ENCODE results near the gene ACTMAP. TPM values are rescaled to one million over a fixed set of nuclear protein-coding genes. Genes with fewer than 3 reads are reported as not detected.

Gene ACTMAP
- polyA plus RNA-seq, 3 donors, result 4.3 to 13.0 (median 8.5) TPM

DNA sequence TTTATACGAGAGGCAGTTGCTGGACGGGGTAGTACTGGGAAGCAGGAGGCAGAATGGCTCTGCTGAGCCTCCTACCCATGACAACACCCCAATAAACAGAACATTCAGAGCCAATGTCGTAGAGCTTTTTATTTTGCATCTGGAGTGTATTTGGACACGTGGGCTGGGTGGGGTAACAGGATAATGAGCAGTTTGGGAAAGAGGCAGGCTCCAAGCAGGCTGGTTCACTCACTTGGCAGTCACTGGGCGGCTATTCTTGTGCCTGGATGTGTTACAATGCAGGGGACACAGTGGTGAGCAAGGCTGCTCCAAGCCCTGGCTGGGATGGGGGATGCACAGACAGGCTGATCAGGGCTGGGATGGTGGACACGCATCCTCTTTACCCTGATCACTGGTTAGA, 9.5 kb downstream of the ACTMAP start:
- H3K27me3 Mint-ChIP-seq (ENCODE audit: low read depth in 3 of 3), result peaks cover 0 to 3% (median 0%) of the 10 kb centered on the region in 3 donors
- H3K4me1 Mint-ChIP-seq, result peaks cover 6% of the 10 kb centered on the region
- peaks cover 46 to 66% of the 10 kb centered on the region in 2 donors for H3K36me3 Mint-ChIP-seq
- no peak overlapping the region for H3K9ac ChIP-seq (ENCODE audit: insufficient read depth, low read length, poor library complexity, severe bottlenecking)
- H3K4me3 ChIP-seq (replicated peaks in 1 of 3; ENCODE audit: low read depth in 2 of 3, low read length in 3 of 3), result no peak overlapping the region
- H3K36me3 ChIP-seq (replicated peaks in 1 of 2; ENCODE audit: control insufficient read depth in 1 of 2, insufficient read depth in 2 of 2, low read length in 2 of 2), result peaks cover 47 to 56% of the 10 kb centered on the region in 2 donors
- 100% methylated on average over 3 of the region's 6 CpGs for WGBS (ENCODE audit: insufficient coverage)
- no peaks in the 10 kb centered on the region for H3K9me3 ChIP-seq (replicated peaks in 1 of 2; ENCODE audit: control insufficient read depth in 1 of 2, insufficient read depth in 1 of 2, low read length in 2 of 2)
- H3K27ac ChIP-seq (ENCODE audit: low read depth in 1 of 2, low read length in 2 of 2), result peak overlapping the region in 1 of 2 donors; percentile 26
- no peak overlapping the region for H3K4me3 Mint-ChIP-seq
- TF ChIP-seq, protein P1, sequence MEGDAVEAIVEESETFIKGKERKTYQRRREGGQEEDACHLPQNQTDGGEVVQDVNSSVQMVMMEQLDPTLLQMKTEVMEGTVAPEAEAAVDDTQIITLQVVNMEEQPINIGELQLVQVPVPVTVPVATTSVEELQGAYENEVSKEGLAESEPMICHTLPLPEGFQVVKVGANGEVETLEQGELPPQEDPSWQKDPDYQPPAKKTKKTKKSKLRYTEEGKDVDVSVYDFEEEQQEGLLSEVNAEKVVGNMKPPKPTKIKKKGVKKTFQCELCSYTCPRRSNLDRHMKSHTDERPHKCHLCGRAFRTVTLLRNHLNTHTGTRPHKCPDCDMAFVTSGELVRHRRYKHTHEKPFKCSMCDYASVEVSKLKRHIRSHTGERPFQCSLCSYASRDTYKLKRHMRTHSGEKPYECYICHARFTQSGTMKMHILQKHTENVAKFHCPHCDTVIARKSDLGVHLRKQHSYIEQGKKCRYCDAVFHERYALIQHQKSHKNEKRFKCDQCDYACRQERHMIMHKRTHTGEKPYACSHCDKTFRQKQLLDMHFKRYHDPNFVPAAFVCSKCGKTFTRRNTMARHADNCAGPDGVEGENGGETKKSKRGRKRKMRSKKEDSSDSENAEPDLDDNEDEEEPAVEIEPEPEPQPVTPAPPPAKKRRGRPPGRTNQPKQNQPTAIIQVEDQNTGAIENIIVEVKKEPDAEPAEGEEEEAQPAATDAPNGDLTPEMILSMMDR (IDR thresholded peaks at IDR 0.05), result no peak
- peak overlapping the region in 1 of 7 donors; percentile 54 for H3K27ac Mint-ChIP-seq
- H3K4me1 ChIP-seq (ENCODE audit: control insufficient read depth in 1 of 2, insufficient read depth in 2 of 2, low read length in 2 of 2), result no peaks in the 10 kb centered on the region
- no peaks in the 10 kb centered on the region for H4K20me1 ChIP-seq (ENCODE audit: insufficient read depth, low read length)
- H3K4me2 ChIP-seq (replicated peaks; ENCODE audit: extremely low read depth, low read length, poor library complexity, severe bottlenecking), result no peak overlapping the region
- intact Hi-C loops (cut with micrococcal nuclease), result no loop called here
- no peak for DNase-seq
- H3K79me2 ChIP-seq (ENCODE audit: insufficient read depth, low read length), result no peaks in the 10 kb centered on the region
- no peaks in the 10 kb centered on the region for H3K27me3 ChIP-seq (ENCODE audit: control insufficient read depth in 2 of 2, insufficient read depth in 2 of 2, low read length in 2 of 2)
- H3K9me3 Mint-ChIP-seq, result peaks cover 0 to 3% (median 0%) of the 10 kb centered on the region in 7 donors
- no peak overlapping the region for H2AFZ ChIP-seq (ENCODE audit: insufficient read depth, low read depth, low read length, poor library complexity, severe bottlenecking)

DNA sequence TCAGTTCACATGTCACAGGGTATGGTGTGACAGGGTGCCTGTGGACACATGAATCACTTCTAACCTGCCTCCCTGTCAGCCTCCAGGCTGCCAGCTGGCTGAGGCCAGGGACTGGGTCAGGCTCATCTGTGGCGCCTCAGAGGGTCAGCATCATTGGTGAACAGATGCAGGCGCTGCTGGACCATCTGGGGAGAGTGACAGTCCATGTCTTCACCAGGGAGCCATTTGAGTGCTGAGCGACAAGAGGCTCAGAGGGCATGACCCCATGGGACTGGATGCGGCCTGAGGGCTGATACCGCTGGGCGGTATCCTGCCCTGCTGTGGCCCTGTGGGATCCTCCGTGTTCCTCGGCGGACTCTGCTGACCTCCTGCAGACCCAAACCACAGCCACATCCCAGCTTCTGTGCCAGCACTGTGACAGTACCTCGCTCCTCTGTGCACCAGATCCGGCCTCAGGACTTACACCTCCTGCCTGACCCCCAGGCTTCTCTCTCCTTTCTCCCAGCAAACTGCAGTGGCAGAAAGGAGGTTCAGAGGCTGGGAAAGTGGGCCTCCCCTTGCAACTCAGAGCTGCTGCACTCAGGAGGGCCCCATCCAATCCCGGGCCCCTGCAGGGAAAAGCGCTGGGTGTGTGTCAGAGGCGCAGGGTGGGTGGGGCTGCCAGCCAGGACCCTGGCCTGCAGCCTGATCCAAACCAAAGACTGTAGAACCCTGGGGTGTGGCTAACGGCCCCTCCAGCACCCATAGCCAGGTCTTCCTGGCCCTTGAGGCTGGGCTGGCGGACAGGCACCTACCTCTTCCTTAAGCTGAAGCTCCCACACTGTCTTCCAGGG, 10.2 kb downstream of the ACTMAP start:
- TF ChIP-seq, protein P1 (IDR thresholded peaks at IDR 0.05), result no peak
- Histone ChIP-seq H3K4me1 (ENCODE audit: control insufficient read depth in 1 of 2, insufficient read depth in 2 of 2, low read length in 2 of 2) (no peaks in the 10 kb centered on the region), H3K4me3 (replicated peaks in 1 of 3; ENCODE audit: low read depth in 2 of 3, low read length in 3 of 3) (no peak overlapping the region), H3K36me3 (replicated peaks in 1 of 2; ENCODE audit: control insufficient read depth in 1 of 2, insufficient read depth in 2 of 2, low read length in 2 of 2) (peaks cover 53 to 62% of the 10 kb centered on the region in 2 donors), H4K20me1 (ENCODE audit: insufficient read depth, low read length) (no peaks in the 10 kb centered on the region), H3K79me2 (ENCODE audit: insufficient read depth, low read length) (no peaks in the 10 kb centered on the region), H3K4me2 (replicated peaks; ENCODE audit: extremely low read depth, low read length, poor library complexity, severe bottlenecking) (no peak overlapping the region), H3K9me3 (replicated peaks in 1 of 2; ENCODE audit: control insufficient read depth in 1 of 2, insufficient read depth in 1 of 2, low read length in 2 of 2) (no peaks in the 10 kb centered on the region), H3K9ac (ENCODE audit: insufficient read depth, low read length, poor library complexity, severe bottlenecking) (no peak overlapping the region), H2AFZ (ENCODE audit: insufficient read depth, low read depth, low read length, poor library complexity, severe bottlenecking) (no peak overlapping the region), H3K27ac (ENCODE audit: low read depth in 1 of 2, low read length in 2 of 2) (peak overlapping the region in 1 of 2 donors; percentile 26), H3K27me3 (ENCODE audit: control insufficient read depth in 2 of 2, insufficient read depth in 2 of 2, low read length in 2 of 2) (no peaks in the 10 kb centered on the region)
- 92% methylated on average over 13 of the region's 16 CpGs for WGBS (ENCODE audit: insufficient coverage)
- intact Hi-C loops (cut with micrococcal nuclease), result no loop called here
- Mint-ChIP-seq H3K36me3 (peaks cover 53 to 73% of the 10 kb centered on the region in 2 donors), H3K4me3 (no peak overlapping the region), H3K9me3 (peaks cover 0 to 3% (median 0%) of the 10 kb centered on the region in 7 donors), H3K4me1 (peaks cover 6% of the 10 kb centered on the region), H3K27ac (peak overlapping the region in 2 of 7 donors; percentile 41 to 52), H3K27me3 (ENCODE audit: low read depth in 3 of 3) (peaks cover 0 to 3% (median 0%) of the 10 kb centered on the region in 3 donors)
- no peak for DNase-seq

Data from CD14-positive monocyte (primary cell).